ENCODE results near the gene ZNF575.
A peak's percentile ranks its signal among the peaks of the same experiment; 100 is the strongest.

The ZNF575 gene, protein sequence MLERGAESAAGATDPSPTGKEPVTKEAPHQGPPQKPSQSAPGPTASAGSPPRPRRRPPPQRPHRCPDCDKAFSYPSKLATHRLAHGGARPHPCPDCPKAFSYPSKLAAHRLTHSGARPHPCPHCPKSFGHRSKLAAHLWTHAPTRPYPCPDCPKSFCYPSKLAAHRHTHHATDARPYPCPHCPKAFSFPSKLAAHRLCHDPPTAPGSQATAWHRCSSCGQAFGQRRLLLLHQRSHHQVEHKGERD

GRCh38 chr19:43532962-43533545, at the start of gene ZNF575:
Gene ZNF575, plus strand, starts transcription at chr19:43533188. Its CDS starts 1,235 bp downstream, at chr19:43534423.
- peak; percentile 95 for DNase-seq (ENCODE audit: low read depth)

DNA sequence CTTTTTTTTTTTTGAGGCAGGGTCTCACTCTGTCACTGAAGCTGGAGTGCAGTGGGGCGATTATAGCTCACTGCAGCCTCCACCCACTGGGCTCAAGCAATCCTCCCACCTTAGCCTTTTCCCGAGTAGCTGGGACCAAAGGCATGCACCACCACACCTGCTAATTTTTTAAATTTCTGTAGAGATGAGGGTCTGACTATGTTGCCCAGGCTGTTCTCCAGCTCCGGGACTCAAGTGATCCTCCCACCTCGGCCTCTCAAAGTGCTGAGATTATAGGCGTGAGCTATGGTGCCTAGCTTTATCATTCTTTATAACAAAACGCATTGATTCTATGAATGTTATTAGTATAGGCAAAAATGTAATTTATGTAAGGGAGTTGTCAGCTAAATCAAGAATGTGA, 49.7 kb upstream of the ZNF575 start:
- no peak for DNase-seq (ENCODE audit: low read depth)

DNA sequence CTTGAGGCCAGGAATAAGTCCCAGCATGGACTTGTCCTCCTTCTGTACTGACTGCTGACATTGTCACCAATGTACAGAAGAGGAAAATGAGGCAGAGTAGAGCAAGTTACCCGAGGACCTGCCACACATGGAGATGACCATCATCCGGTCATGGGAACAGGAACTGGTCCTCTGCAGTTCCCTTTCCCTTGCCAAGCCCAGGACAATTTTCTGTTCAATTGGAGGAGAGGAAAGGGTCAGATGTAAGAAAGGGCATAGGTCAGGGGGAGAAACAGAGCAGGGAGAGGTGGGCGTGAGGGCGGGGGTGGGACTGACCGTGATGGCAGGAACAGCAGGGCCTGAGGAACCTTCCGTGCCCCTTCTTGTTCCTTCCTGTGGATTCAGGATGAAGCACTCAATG, 47.0 kb upstream of the ZNF575 start:
- no peak for DNase-seq (ENCODE audit: low read depth)

DNA sequence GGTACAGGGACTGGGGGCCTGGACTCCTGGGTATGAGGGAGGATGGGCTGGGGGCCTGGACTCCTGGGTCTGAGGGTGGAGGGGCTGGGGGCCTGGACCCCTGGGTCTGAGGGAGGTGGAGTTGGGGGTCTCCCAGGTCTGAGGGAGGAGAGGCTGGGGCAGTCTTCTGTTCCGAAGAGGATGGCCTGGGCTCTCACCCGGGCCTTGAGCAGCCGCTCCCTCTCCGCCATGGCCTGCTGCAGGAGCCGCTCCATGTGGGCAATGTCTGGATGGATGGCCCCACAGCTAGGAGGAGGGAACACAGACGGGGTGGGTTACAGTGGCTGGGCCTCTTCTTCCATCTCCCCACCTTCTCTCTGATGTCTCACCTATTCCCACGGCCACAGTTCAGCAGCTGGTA, 46.6 kb upstream of the ZNF575 start:
- no peak for DNase-seq (ENCODE audit: low read depth)

GRCh38 chr19:43488179-43488578, 44.8 kb upstream of the ZNF575 start:
- no peak for DNase-seq (ENCODE audit: low read depth)

GRCh38 chr19:43489310-43489709, 43.7 kb upstream of the ZNF575 start:
- DNase-seq (ENCODE audit: low read depth): no peak

GRCh38 chr19:43489979-43490599, 42.9 kb upstream of the ZNF575 start:
- no peak for DNase-seq (ENCODE audit: low read depth)

DNA sequence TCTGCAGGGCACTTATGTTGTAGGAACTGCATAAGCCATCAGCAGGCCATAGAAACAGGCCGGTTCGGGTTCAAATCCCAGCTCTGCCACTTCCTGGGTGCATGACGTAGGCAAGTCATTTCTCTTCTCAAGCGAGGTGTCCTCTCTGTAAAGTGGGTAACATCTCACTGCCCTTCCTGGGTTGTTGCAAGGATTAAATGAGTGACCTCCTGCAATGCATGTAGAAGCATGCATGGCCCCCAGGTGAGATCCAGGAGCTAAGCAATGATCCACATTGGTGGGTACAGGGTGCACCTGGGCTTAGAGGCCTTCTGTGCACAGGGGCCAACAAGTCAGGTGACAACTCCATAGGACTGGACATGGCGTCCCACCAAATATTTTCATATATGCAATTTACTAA, 42.2 kb upstream of the ZNF575 start:
- no peak for DNase-seq (ENCODE audit: low read depth)

- DNase-seq (ENCODE audit: low read depth): no peak
Observed at GRCh38 chr19:43495082-43495481, 37.9 kb upstream of the ZNF575 start.

- DNase-seq (ENCODE audit: low read depth): no peak
Observed at GRCh38 chr19:43496960-43497359, 36.0 kb upstream of the ZNF575 start.

DNA sequence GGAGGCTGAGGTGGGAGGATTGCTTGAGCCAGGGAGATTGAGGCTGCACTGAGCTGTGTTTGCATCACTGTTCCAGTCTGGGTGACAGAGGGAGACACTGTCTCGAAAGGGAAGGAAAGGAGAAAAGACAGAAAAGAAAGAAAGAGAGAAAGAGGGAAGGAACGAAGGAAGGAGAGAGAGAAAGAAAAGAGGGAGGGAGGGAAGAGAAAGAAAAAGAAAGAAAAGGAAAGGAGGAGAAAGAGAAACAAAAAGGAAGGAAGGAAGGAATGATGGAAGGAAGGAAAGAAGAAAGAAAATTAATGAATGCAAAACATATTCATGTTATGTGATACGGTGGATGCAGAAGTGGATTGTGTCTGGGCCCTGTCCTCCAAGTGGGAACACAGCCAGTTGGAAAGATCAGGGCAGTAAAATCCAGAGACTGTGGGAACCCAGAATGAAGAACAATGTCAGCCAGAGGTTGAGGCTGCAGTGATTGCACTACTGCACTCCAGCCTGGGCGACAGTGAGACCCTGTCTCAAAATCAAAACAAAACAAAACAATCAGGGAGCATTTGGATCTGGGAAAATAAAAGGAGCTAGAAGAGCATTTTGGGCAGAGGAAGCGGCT, 34.6 kb upstream of the ZNF575 start:
- no peak for DNase-seq (ENCODE audit: low read depth)

- DNase-seq (ENCODE audit: low read depth): no peak
Observed at GRCh38 chr19:43499042-43499441, 33.9 kb upstream of the ZNF575 start.

DNA sequence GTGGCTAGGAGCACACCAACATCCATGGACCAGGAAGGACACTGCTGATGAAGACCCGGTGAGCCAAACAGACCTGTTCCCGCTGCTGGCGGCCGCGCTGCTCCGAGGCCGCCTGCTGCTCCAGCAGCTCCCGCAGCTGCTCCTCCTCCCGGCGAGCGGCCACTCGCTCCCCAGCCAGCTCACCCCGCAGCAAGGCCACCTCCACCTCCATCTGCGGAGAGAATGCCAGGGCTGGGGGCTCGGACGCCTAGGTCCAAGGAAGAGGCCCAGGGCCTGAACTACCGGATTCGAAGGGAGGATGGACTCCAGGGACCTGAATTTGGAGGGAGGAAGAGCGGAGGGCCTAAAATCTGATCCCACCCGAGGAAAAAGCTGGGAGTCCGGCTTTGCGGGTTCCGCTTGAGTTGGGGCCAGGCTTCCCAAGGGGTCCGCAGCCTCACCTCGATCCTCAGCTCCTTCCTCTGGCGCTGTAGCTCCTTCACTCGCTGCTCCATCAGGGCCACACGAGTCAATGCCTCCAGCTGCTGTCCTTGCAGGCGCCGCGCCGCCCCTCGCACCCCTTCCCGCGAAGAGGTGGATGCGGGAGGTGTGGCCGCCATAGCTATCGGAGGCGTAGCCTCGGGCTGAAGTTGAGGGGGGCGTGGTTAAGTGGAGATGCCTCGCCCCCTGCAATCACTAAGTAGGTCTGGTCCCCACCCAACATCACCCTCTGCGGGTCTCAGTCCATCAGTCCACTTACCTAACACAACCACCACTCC, 31.1 kb upstream of the ZNF575 start:
- no peak for DNase-seq (ENCODE audit: low read depth)

GRCh38 chr19:43502419-43502976, 30.5 kb upstream of the ZNF575 start:
- DNase-seq (ENCODE audit: low read depth): no peak

GRCh38 chr19:43503501-43504425, 29.2 kb upstream of the ZNF575 start:
- DNase-seq (ENCODE audit: low read depth): peak; percentile 75

GRCh38 chr19:43504426-43505185, 28.4 kb upstream of the ZNF575 start, which contains the start of gene PHLDB3:
Gene PHLDB3, minus strand, starts transcription at chr19:43504746. Its CDS starts 628 bp downstream, at chr19:43504118.
- DNase-seq (ENCODE audit: low read depth): no peak

DNA sequence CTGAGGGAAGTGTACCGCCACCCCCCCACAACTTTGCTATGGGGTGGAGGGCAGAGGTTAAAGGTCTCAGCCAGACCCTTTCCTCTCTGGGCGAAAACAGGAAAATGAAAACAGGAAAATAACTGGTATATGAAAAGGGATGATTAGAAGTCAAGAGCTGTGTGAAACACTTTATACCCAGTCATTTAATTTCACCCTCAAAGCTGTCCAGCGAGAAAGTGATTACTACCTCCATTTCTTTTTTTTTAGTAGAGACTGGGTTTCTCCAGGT, 27.9 kb upstream of the ZNF575 start:
- no peak for DNase-seq (ENCODE audit: low read depth)

GRCh38 chr19:43505941-43506340, 27.0 kb upstream of the ZNF575 start:
- no peak for DNase-seq (ENCODE audit: low read depth)

- DNase-seq (ENCODE audit: low read depth): no peak
Observed at GRCh38 chr19:43506629-43507028, 26.4 kb upstream of the ZNF575 start.

- no peak for DNase-seq (ENCODE audit: low read depth)
Observed at GRCh38 chr19:43507880-43508279, 25.1 kb upstream of the ZNF575 start.
